AG09319 (cell line): ENCODE data around the gene ZNF217.

Experiments used
- DNase-seq: peaks from one replicate; pipeline ENCODE4 v3.0.0-alpha.2; 2010; ENCODE audit warnings: low read depth; ENCODE audit errors: extremely low read depth
- TF ChIP-seq, protein P1 (sequence below): IDR thresholded peaks from 2 replicates; pipeline ENCODE4 v1.5.1; 2011; ENCODE audit warnings: low read depth, mild to moderate bottlenecking, inconsistent platforms, low read length, moderate library complexity

The ZNF217 gene

DNA sequence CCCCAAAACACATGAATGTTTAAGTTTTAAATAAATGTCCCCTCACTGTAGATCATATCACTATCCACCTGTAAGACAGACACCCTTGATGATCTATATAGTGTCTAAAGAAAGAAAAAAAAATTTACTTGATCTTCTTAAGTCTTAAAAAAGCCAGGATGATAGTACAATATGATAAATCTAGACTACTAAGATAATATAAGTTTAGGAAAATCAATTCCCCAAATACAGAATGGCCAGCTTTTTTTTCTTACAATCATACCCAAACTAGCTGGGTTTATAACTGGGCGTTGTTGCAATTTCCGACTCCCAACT lies 14.4 kb downstream of the ZNF217 start:
- TF ChIP-seq, protein P1, sequence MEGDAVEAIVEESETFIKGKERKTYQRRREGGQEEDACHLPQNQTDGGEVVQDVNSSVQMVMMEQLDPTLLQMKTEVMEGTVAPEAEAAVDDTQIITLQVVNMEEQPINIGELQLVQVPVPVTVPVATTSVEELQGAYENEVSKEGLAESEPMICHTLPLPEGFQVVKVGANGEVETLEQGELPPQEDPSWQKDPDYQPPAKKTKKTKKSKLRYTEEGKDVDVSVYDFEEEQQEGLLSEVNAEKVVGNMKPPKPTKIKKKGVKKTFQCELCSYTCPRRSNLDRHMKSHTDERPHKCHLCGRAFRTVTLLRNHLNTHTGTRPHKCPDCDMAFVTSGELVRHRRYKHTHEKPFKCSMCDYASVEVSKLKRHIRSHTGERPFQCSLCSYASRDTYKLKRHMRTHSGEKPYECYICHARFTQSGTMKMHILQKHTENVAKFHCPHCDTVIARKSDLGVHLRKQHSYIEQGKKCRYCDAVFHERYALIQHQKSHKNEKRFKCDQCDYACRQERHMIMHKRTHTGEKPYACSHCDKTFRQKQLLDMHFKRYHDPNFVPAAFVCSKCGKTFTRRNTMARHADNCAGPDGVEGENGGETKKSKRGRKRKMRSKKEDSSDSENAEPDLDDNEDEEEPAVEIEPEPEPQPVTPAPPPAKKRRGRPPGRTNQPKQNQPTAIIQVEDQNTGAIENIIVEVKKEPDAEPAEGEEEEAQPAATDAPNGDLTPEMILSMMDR: no peak
- DNase-seq: no peak

DNA sequence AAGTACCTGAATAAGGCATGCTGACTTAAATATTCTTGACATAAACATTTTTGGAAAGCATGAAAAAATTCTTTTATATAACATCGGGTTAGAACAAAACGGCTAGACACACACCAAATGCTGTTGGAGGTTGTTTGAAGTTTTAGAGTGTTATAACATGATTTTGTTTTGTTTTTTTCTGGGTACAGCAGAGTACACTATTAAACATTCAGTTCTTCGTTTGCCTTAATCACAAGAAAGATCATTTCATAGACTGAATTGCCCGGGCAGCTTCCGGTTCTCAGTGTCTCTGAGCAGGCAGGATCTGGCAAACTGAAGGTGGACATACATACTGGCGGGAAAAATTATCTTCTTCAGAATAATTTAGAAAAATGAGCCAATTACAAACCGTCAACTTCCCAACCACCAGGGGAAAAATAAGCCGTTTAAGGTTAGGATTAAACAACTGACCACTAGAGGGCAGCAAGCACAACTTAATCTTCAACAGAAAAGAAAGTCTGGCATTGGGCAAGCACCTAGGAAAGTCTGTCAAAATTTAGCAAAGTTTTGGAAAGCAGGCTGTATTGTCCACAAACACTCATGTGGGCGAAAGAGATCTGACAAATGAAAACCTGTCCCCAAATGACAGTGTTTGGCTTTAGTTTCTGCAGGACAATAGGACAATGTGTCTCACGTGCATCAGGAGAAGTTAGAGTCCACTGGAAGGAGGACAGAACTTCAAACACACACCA lies 15.0 kb downstream of the ZNF217 start:
- DNase-seq: peak; percentile 82
- TF ChIP-seq, protein P1: peak; percentile 66

DNA sequence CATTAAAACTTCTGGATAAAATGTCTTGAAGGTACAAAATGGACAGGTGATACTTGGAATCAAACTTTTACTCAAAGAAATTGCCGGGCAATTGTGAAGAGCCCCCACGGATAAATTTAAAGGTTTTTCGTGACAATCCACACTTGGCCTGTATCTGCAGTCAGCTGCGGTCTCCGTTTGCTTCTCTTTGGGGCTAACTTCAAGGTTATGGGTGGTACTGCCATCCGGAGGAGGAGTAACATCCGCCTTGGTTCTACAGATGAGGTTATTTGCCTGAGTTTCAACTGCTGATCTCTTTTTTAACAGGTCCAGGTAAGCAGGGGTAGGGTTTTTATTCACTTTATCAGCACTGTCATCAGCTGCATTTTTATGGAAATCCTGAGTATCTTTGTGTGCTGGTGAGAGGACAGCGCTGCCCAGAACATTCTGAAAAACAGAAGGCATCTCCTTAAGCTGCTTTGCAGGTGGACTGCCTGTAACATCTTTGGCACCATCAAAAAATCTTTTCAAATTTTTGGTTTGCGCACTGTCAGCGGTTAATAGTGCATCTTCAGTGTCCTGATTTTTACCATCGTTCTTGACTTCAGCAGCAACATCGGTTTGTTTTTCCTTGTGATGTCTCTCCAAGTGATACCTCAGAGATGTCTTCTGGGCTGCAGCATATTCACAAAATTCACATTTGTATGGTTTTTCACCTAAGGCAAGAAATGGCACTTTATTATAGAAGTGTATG lies 16.9 kb downstream of the ZNF217 start:
- no peak for DNase-seq
- TF ChIP-seq, protein P1: no peak

DNA sequence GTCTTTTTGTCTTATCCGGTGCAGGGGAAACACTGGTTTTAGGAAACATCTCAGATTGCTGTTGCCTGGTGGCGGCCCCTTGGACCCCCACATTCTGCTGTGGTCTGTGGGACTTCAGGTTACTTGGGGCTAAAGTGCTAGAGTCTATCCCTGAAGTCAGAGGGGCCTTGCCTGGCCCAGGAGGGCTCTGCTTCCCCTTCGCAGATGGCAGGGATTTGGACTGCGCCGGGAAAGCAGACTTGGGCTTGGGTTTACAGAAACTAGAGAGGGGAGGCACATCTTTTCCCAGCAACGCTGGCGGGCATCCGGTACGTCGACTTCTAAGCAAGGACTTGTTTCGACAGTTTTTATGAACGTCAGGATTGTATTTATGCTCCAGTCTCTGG lies 17.5 kb downstream of the ZNF217 start:
- DNase-seq: no peak
- TF ChIP-seq, protein P1: no peak

DNA sequence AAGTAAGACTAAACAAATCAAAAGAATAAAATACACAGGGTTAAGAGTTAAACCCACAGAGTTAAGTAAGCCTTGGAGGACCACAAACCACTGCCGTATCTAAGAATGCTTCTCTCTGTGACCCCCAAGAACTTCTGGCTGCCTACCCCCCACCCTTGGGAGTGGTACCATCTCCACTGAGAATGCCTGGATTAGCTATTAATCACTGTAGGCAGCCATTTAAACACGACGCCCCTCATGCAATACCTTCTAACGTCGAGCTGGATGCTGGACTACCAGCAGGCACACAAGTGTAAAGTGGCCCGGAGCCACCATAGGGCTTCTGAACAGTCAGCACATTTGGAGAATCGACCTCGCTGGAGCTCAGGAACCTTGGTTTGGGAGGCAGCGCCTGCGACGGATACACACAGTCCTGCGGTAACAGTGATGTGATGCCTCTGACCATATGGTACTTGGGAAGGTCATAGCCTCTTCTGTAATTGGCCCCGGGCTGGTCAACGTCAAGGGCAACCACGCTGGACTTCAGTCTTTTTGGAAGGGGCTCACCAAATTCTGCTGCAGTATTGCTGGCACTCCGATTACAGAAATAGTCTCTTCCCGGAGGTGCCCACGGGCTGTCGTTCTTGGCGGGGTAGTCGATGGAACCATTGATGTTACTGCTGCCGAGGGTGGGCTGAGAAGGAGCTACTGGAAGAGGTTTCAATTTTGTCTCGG lies 18.0 kb downstream of the ZNF217 start:
- TF ChIP-seq, protein P1: no peak
- DNase-seq: no peak

DNA sequence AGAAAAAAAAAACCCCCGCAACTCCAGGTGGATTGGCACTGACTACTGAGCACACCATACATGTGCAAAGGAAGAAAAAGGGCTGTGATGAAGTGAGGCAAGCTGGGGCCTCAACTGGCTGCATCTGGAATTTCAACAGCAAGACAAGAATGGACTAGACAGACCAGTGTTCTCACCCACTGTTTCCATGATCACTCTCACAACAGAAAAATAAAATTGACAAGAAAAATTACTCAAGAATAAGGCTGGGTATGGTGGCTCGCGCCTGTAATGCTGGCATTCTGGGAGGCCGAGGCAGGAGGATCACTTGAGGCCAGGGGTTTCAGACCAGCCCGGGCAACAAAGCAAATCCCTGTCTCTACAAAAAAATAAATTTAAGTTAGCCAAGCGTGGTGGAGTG lies 18.8 kb downstream of the ZNF217 start:
- TF ChIP-seq, protein P1: no peak
- DNase-seq: no peak

DNA sequence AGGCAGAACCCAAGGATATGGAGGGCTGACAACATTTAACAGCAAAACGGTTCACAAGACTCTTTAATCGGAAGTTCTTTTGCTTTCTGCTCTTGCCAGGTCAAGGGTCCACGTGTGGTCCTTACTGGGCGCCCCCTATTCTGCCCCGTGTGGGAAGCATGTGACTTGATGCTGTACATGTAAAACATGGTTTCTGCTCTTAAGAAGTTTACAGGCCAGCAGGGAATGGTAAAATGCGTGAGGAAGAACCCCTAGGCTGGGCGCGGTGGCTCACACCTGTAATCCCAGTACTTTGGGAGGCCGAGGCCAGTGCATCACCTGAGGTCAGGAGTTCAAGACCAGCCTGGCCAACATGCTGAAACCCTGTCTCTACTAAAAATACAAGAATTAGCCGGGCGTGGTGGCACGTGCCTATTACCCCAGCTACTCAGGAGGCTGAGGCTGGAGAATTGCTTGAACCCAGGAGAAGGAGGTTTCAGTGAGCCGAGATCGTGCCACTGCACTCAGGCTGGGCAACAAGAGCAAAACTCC lies 19.3 kb downstream of the ZNF217 start:
- no peak for DNase-seq
- TF ChIP-seq, protein P1: no peak
